Panc1 (cell line): Measurements from ENCODE around the gene SLC6A6. TPM values are rescaled to one million over a fixed set of nuclear protein-coding genes. Genes with fewer than 3 reads are reported as not detected.

Source experiments
- ATAC-seq: fragments of 200-7000 bp; cut with Tn5 transposase; 2 replicates; pipeline ENCODE4 v1.9.1; 2020; ENCODE audit warnings: mild to moderate bottlenecking, moderate library complexity
- BruUV-seq: library from RNA; stranded (reverse); fragments of 400-500 nt; replicated peaks from 2 replicates; lab custom pipeline; 2021; lab: Mats Ljungman, UMichigan
- CTCF ChIA-PET: fragments of 300-600 bp; sonication (Branson Sonifier 250); formaldehyde crosslinking; loops from one replicate; lab custom pipeline; 2022; ENCODE audit warnings: antibody characterized with exemption; lab: Charles Lee
- POLR2A ChIA-PET: fragments of 300-600 bp; sonication (Branson Sonifier 250); formaldehyde crosslinking; loops from one replicate; lab custom pipeline; 2022; ENCODE audit warnings: antibody characterized with exemption; lab: Charles Lee
- DNase-seq: peaks from one replicate; pipeline ENCODE4 v3.0.0-alpha.2; 2010; ENCODE audit warnings: low read depth, low spot score
- H3K27ac ChIP-seq: 2 replicates; pipeline ENCODE4 v1.5.1; 2011; ENCODE audit warnings: mild to moderate bottlenecking, low read length, inconsistent platforms
- H3K27me3 ChIP-seq: fragments of 200-500 bp; sonication (Bioruptor generic); 2 replicates; pipeline ENCODE4 v1.6.0; 2014; ENCODE audit warnings: low read length, inconsistent platforms; ENCODE audit not compliant: control insufficient read depth, insufficient read depth
- H3K36me3 ChIP-seq: fragments of 200-500 bp; sonication (Bioruptor generic); 2 replicates; pipeline ENCODE4 v1.5.1; 2014; ENCODE audit warnings: inconsistent platforms, mild to moderate bottlenecking, low read length, moderate library complexity; ENCODE audit not compliant: control insufficient read depth, insufficient read depth
- H3K4me1 ChIP-seq: 2 replicates; pipeline ENCODE4 v1.5.1; 2011; ENCODE audit warnings: inconsistent platforms, mild to moderate bottlenecking, low read length, moderate library complexity; ENCODE audit not compliant: control insufficient read depth, insufficient read depth
- H3K4me3 ChIP-seq, 2 experiments: 2 replicates each; pipeline ENCODE4 v1.5.1; 2011 to 2012; ENCODE audit warnings: low read depth in 2 of 2, low read length in 2 of 2, mild to moderate bottlenecking in 2 of 2, inconsistent platforms in 1 of 2, moderate library complexity in 1 of 2
- H3K9me3 ChIP-seq: fragments of 200-500 bp; sonication (Bioruptor generic); 2 replicates; pipeline ENCODE4 v1.5.1; 2014; ENCODE audit warnings: low read depth, mild to moderate bottlenecking, inconsistent platforms, low read length, moderate library complexity; ENCODE audit not compliant: control insufficient read depth, insufficient read depth
- POLR2AphosphoS5 ChIP-seq: IDR thresholded peaks from 2 replicates; pipeline ENCODE4 v1.6.1; 2012; ENCODE audit warnings: mild to moderate bottlenecking, low read depth, low read length, moderate library complexity
- SIN3A ChIP-seq: IDR thresholded peaks from 2 replicates; pipeline ENCODE4 v1.6.1; 2012; ENCODE audit warnings: low read depth, mild to moderate bottlenecking, low read length, moderate library complexity, borderline replicate concordance; ENCODE audit not compliant: insufficient read depth
- TCF7L2 ChIP-seq: IDR thresholded peaks from 2 replicates; pipeline ENCODE4 v1.6.1; 2011; ENCODE audit warnings: mild to moderate bottlenecking, low read depth, low read length, inconsistent platforms
- in situ Hi-C: cut with HindIII; loops from 2 replicates; pipeline ENCODE4 v1.10.0; 2016; ENCODE audit warnings: low sequenced_read_pairs, low pct_unique_long_range_greater_than_20kb
- intact Hi-C: fragments of 100-400 bp; cut with micrococcal nuclease; formaldehyde crosslinking; loops from one replicate; pipeline ENCODE4 v1.10.0; 2022; ENCODE audit not compliant: unreplicated experiment
- total RNA-seq: library from RNA; stranded (reverse); gene quantifications from one replicate; pipeline ENCODE4 v1.2.1, GENCODE V29; 2021; ENCODE audit not compliant: unreplicated experiment
- TF ChIP-seq, protein P1 (sequence below), 2 experiments: IDR thresholded peaks; 2 replicates each; pipeline ENCODE4 v1.6.1; 2011 to 2012; ENCODE audit warnings: low read depth in 2 of 2, control low read depth in 1 of 2, low read length in 1 of 2, mild to moderate bottlenecking in 1 of 2, moderate library complexity in 1 of 2; ENCODE audit not compliant: insufficient read depth in 1 of 2
- TF ChIP-seq, protein P2 (sequence below): fragments of 450-650 bp; IDR thresholded peaks from 2 replicates; pipeline ENCODE4 v1.5.1; 2017; ENCODE audit warnings: mild to moderate bottlenecking

SLC6A6 gene
- total RNA-seq, 1 experiment from 2014 or later: 61.0 TPM

DNA sequence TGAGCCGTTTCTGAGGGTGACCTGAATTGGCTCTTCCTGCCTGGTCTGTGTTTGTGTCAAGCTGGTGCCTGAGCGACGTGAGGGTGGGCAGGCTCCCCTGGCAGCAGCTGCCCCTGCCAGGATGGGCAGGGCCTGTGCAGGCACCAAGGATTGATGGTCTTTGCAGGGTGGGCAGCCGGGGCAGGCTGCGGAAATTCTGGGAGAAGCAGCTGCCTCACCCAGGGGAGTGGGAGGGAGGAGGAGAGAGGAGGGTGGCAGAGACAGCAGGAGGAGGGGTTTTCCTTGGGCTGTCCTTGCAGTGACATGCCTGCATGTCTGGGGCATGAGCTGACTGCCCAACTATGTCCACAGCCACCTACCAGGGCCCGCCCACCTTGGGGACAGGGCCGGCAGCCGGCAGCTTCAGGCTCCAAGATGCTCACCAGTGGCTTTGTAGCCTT, 27.9 kb upstream of the SLC6A6 start:
- H3K27ac ChIP-seq: no peak overlapping the region
- TF ChIP-seq POLR2AphosphoS5: no peak
- TF ChIP-seq SIN3A: no peak
- TF ChIP-seq, protein P1, sequence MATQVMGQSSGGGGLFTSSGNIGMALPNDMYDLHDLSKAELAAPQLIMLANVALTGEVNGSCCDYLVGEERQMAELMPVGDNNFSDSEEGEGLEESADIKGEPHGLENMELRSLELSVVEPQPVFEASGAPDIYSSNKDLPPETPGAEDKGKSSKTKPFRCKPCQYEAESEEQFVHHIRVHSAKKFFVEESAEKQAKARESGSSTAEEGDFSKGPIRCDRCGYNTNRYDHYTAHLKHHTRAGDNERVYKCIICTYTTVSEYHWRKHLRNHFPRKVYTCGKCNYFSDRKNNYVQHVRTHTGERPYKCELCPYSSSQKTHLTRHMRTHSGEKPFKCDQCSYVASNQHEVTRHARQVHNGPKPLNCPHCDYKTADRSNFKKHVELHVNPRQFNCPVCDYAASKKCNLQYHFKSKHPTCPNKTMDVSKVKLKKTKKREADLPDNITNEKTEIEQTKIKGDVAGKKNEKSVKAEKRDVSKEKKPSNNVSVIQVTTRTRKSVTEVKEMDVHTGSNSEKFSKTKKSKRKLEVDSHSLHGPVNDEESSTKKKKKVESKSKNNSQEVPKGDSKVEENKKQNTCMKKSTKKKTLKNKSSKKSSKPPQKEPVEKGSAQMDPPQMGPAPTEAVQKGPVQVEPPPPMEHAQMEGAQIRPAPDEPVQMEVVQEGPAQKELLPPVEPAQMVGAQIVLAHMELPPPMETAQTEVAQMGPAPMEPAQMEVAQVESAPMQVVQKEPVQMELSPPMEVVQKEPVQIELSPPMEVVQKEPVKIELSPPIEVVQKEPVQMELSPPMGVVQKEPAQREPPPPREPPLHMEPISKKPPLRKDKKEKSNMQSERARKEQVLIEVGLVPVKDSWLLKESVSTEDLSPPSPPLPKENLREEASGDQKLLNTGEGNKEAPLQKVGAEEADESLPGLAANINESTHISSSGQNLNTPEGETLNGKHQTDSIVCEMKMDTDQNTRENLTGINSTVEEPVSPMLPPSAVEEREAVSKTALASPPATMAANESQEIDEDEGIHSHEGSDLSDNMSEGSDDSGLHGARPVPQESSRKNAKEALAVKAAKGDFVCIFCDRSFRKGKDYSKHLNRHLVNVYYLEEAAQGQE (IDR thresholded peaks at IDR 0.05; ENCODE audit: insufficient read depth in 1 of 2, low read depth in 2 of 2, low read length in 1 of 2): no peak
- TF ChIP-seq, protein P2, sequence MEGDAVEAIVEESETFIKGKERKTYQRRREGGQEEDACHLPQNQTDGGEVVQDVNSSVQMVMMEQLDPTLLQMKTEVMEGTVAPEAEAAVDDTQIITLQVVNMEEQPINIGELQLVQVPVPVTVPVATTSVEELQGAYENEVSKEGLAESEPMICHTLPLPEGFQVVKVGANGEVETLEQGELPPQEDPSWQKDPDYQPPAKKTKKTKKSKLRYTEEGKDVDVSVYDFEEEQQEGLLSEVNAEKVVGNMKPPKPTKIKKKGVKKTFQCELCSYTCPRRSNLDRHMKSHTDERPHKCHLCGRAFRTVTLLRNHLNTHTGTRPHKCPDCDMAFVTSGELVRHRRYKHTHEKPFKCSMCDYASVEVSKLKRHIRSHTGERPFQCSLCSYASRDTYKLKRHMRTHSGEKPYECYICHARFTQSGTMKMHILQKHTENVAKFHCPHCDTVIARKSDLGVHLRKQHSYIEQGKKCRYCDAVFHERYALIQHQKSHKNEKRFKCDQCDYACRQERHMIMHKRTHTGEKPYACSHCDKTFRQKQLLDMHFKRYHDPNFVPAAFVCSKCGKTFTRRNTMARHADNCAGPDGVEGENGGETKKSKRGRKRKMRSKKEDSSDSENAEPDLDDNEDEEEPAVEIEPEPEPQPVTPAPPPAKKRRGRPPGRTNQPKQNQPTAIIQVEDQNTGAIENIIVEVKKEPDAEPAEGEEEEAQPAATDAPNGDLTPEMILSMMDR: no peak
- TF ChIP-seq TCF7L2: no peak
- no TSS peak for BruUV-seq
- ATAC-seq (no peak), DNase-seq (no peak)
- H3K9me3 ChIP-seq: no peaks in the 10 kb centered on the region
- no peak overlapping the region for H3K4me3 ChIP-seq
- H3K36me3 ChIP-seq: no peaks in the 10 kb centered on the region
- intact Hi-C loops: no loop called here
- H3K4me1 ChIP-seq: peaks cover 31% of the 10 kb centered on the region
- ChIA-PET CTCF (interaction anchor here (0.7 kb wide), 1 partner anchor 478 kb away, joined by 3 read pairs; no protein-coding TSS in a partner anchor), POLR2A (interaction anchor here (0.5 to 0.6 kb wide), 2 partner anchors 16 to 1655 kb away, joined by 3 to 4 read pairs; no protein-coding TSS in a partner anchor)
- no peaks in the 10 kb centered on the region for H3K27me3 ChIP-seq
- in situ Hi-C loops: no loop called here

DNA sequence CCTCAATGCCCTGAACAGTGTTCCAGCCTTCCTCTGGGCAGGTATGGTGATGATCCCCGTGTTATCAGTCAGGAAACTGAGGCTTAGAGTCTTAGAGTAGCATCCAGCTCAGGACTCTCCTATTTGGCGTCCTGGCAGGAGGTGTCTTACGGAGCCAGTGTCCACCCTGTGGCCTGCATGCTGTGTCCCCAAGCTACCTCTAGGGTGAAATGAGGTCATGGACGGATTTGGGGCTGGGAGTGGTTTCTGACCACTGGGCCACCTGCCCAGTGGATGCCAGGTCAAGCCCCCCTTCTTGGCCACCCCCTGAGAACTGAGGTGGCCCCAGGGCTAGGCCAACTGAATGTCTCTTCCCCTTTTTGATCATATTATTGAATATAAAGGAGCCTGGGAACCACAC, 27.2 kb upstream of the SLC6A6 start:
- TF ChIP-seq TCF7L2 (no peak), SIN3A (no peak), POLR2AphosphoS5 (no peak)
- TF ChIP-seq, protein P2: no peak
- TF ChIP-seq, protein P1 (IDR thresholded peaks at IDR 0.05; ENCODE audit: insufficient read depth in 1 of 2, low read depth in 2 of 2, low read length in 1 of 2): no peak
- intact Hi-C loops: no loop called here
- no peak for ATAC-seq
- Histone ChIP-seq H3K27me3 (no peaks in the 10 kb centered on the region), H3K9me3 (no peaks in the 10 kb centered on the region), H3K36me3 (no peaks in the 10 kb centered on the region), H3K27ac (no peak overlapping the region), H3K4me1 (peaks cover 25% of the 10 kb centered on the region), H3K4me3 (no peak overlapping the region)
- POLR2A ChIA-PET: interaction anchor here (0.5 to 0.6 kb wide), 2 partner anchors 27 to 1656 kb away, joined by 3 to 6 read pairs; partner anchors contain the start of gene SLC6A6
- CTCF ChIA-PET: interaction anchor here (0.5 kb wide), 1 partner anchor 22 kb away, joined by 4 read pairs; no protein-coding TSS in a partner anchor
- in situ Hi-C loops: no loop called here
- BruUV-seq: no TSS peak
- no peak for DNase-seq
